Measurements from ENCODE around the gene RASSF5.

The RASSF5 gene

GRCh38 chr1:206498685-206499084, 8.6 kb upstream of the RASSF5 start:
- DNase-seq = no peak

DNA sequence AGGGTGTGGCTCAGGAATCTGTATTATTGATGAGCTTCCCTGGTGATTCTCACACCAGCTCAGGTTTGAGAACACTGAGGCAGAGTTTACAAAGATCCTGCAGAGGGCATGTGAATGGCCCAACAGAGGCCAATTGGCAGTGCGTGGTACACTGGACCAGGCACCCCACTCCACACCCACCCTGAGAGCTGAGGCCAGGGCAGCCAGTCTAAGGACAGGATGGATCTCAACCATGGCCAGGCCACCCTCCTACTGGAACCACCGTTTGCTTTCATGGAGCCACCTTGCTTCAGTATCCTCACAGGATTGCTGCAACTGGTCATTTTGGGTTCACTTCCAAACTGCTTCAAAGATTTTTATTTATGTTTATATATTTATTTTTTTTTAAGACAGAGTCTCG, 7.3 kb upstream of the RASSF5 start:
- DNase-seq = no peak

GRCh38 chr1:206501881-206502280, 5.5 kb upstream of the RASSF5 start:
- no peak for DNase-seq

- no peak for DNase-seq
Observed at GRCh38 chr1:206502403-206502802, 4.9 kb upstream of the RASSF5 start.

- no peak for DNase-seq
Observed at GRCh38 chr1:206502812-206503211, 4.5 kb upstream of the RASSF5 start.

DNA sequence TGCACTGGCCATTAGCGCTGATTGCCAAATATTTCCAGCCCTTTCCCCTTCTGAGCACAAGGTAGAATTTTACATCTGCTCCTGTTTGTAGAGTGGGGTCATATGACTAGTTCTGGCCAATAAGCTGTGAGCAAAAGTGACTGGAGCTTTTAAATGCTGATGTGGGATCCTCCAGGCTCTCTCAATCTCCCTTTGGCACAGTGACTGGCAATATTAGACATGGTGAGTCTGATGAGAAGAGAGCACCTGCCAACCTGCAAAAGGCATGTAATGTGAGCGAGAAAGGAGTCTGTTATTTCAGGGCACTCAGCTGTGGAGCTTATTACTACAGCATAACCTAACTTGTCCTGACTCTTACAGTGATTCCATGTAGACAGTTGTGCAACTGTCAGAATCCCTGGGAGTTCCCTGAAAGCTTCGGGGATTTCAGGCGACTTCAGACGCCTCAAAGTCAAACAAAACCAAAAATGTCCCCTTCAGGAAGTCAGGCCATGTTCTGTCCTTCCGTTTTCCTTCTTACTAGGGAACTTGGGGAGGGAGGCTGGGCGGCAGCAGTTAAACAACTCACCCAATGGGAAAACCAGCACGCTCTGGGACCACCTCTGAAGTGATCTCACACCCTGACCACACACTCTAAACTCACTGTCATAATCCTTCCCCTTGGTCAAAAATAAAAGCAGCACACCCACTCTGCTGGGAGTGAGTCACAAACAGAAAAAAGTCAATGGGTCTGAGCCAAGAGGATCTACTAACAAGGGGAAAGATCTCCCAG, 3.6 kb upstream of the RASSF5 start:
- peak; percentile 69 for DNase-seq

- no peak for DNase-seq
Observed at GRCh38 chr1:206504363-206504713, 3.0 kb upstream of the RASSF5 start.

DNA sequence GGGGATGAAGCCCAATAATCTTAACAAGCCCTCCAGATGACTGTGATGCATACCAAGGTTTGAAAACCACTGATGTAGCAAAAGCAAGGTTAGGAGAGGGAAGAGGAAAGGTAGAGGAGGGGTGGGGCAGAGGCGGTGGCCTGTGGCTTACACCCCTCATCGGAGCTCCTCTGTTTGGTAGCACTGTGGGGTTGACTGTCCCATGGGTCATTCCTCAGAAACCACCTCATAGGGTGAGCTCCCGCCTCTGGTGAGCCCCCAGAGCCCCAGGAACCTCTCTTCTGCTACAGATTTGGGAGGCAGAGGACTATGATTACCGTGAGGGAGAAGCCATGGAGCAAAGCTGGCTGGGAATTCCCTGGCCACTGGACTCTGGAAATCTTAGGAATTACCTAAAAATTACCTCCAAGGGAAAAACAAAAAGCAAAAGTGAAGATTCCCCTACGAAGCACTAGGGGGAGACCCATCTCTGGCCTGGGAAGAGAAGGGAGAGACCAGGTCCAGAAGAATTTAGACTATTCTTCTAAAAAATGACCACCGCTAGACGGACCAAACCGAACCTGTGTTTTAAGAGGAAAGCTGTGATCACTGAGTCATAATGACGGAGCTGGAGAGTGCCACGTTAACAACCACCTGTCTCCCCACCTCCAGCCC, 1.5 kb upstream of the RASSF5 start:
- no peak for DNase-seq

DNA sequence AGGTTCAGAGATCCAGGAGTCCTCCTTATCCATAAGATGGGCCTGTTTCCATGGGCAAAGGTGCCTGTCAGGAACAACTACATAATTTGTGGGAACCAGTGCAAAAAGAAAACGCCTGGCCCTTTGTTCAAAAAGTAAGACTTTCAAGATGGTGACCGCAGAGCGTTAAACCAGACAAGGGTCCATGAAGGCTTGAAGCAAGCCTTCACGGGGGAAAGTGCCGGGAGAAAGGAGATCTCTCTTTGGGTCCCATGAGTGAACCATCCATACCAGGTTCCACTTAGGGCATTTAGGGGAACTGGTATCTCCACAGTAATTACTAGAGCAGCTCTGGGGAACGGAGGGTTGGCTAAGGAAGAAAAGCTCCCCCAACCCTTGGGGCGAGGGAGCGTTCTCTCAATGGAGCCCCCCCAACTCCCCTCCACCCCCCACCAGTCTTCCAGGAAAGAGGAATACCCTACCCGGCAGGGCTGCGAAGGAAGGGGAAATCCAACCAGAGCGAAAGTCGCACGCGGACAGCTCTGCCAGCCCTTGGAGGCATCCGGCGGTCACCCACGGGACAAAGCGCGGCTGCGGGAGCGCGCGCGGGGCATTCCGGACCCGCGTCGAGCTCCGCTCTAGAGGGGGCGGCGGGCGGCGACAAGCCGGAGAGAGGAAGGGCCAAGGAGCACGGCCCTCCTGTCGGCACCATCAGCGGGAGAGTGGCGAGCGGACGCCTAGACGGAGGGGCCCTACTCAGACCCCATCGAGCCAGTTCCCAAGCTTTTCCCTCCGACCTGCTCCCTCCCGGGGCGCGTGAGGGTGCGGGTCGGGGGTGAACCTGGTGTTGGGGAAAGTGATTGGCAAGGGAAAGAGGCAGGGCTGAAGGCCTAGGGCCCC, 687 bp upstream of the RASSF5 start:
- DNase-seq = peak; percentile 50

GRCh38 chr1:206508130-206508889, 979 bp downstream of the RASSF5 start:
- no peak for DNase-seq

DNA sequence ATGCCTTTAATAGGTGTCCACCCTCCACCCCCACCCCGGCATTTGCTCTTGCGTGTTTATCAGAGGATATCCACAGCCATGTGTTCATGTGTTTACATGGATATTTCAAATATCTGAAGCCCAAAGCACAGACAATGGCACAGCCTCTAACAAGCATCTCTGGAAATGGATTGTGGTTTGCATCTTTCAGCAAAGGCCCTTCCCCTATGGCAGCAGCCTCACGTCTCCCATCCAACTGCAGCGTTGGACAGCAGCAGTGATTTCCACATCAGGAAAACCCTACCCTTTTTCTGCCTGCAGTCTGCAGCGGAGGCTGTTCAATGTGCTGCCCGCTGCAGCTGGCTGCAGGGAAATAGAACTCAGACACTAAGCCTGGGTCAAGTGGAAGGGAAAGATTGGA, 1.6 kb downstream of the RASSF5 start:
- DNase-seq = peak; percentile 73

GRCh38 chr1:206509612-206510257, 2.4 kb downstream of the RASSF5 start:
- no peak for DNase-seq

- DNase-seq = no peak
Observed at GRCh38 chr1:206510371-206510770, 3.0 kb downstream of the RASSF5 start.

- no peak for DNase-seq
Observed at GRCh38 chr1:206511362-206512057, 4.2 kb downstream of the RASSF5 start.

- no peak for DNase-seq
Observed at GRCh38 chr1:206512058-206512850, 4.9 kb downstream of the RASSF5 start.

DNA sequence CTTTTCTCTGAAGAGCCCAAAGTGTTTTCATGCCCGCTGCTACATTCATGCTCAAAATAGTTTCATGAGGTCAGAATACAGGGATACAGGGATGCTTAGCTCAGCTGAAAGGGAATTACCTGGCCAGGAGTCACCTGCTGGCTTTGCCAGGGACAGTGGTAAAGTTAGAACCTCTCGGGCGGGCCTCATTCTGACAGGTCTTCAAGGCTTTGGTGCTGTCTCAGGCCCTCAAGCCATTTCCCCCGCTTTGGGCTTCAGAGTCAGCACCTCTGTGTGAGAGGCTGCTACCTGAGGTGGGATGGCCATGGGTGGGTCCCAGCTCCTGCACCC, 5.5 kb downstream of the RASSF5 start:
- no peak for DNase-seq

DNA sequence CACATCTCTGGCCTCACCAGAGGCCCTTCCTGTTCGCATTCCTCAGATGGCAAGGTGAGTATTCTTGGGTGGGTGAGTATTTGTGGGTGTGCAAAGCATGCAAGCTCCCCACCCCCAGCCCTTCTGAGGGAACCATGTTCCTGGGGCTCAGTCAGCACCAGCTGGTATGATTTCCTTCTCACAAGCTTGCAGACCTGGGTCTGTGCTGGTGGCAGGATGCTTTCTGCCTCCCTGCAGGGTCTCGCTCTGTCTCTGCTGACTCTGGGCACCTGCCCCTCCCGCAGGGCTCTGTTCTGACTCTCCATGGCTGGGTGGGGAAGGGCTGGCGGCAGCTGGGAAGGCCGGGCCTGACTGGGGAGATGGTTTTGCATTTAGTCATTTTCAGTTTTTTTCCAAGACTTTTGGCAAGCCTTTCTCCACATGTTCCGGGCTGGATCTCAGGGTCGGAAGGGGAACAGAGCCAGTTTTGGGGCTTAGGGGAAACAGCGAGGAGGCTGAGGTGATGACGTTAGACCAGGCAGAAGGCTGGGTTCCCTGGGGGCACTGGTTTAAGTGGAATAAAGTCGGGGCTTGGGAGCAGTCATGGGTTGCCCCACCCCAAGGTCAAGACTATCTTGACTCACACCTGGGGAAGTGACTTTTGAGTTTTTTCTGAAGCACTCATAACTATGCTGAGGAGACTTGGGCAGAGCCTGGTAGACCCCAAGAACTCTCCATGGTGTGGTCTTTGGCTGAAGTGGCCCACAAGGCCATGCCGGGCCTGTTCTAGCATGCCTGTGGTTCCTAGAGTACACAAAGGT, 6.2 kb downstream of the RASSF5 start:
- peak; percentile 91 for DNase-seq

- no peak for DNase-seq
Observed at GRCh38 chr1:206514813-206515387, 7.6 kb downstream of the RASSF5 start.

DNA sequence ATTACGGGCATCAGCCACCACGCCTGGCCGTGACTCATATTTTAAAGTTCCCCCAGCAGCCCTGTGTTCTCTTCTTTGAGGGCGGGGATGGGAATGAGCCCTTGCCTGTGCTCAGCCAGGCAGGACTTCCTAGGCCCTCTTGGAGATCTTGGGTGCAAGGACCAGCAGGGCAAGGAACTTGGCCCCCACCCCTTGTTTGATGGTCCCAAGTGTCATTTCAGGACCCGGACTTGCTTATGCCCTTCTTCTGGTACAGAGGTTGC, 9.3 kb downstream of the RASSF5 start:
- no peak for DNase-seq

- no peak for DNase-seq
Observed at GRCh38 chr1:206517784-206518183, 10.5 kb downstream of the RASSF5 start.

Measured in femur (tissue), 1 donor.